ENCODE measurements around the gene IFI27.
"Not testable (repeated sequence)": the region's sequence is repeated elsewhere in the genome, so short reads cannot be mapped to it uniquely, and the experiment has no call there.

Gene IFI27

GRCh38 chr14:94110552-94111181, at the start of gene IFI27:
TSS of gene IFI27 (plus strand) at chr14:94110736.
- in situ Hi-C loops (cut with MboI; ENCODE audit: low sequenced_read_pairs), result no loop called here

GRCh38 chr14:94062344-94062940, 48.1 kb upstream of the IFI27 start:
- in situ Hi-C loops (cut with MboI; ENCODE audit: low sequenced_read_pairs), result no loop called here

- in situ Hi-C loops (cut with MboI; ENCODE audit: low sequenced_read_pairs), result no loop called here
Observed at GRCh38 chr14:94066089-94066676, 44.4 kb upstream of the IFI27 start.

- in situ Hi-C loops (cut with MboI; ENCODE audit: low sequenced_read_pairs), result not testable (repeated sequence)
Observed at GRCh38 chr14:94072076-94072475, 38.5 kb upstream of the IFI27 start.

GRCh38 chr14:94074534-94074933, 36.0 kb upstream of the IFI27 start:
- in situ Hi-C loops (cut with MboI; ENCODE audit: low sequenced_read_pairs), result no loop called here

GRCh38 chr14:94075008-94075407, 35.5 kb upstream of the IFI27 start:
- in situ Hi-C loops (cut with MboI; ENCODE audit: low sequenced_read_pairs), result no loop called here

GRCh38 chr14:94077111-94077821, 33.3 kb upstream of the IFI27 start:
- in situ Hi-C loops (cut with MboI; ENCODE audit: low sequenced_read_pairs), result no loop called here

- in situ Hi-C loops (cut with MboI; ENCODE audit: low sequenced_read_pairs), result no loop called here
Observed at GRCh38 chr14:94077823-94078222, 32.7 kb upstream of the IFI27 start.

GRCh38 chr14:94079891-94080620, 30.5 kb upstream of the IFI27 start:
- in situ Hi-C loops (cut with MboI; ENCODE audit: low sequenced_read_pairs), result no loop called here

GRCh38 chr14:94080621-94081385, 29.7 kb upstream of the IFI27 start, which contains the start of the genes DDX24 and IFI27L1:
TSS of gene DDX24 (minus strand) at chr14:94081202. CDS start at chr14:94079742, 1,460 bp downstream.
TSS of gene IFI27L1 (plus strand) at chr14:94081310. CDS start at chr14:94096938, 15,628 bp downstream.
- in situ Hi-C loops (cut with MboI; ENCODE audit: low sequenced_read_pairs), result no loop called here

- in situ Hi-C loops (cut with MboI; ENCODE audit: low sequenced_read_pairs), result no loop called here
Observed at GRCh38 chr14:94081386-94081820, 29.1 kb upstream of the IFI27 start.

- in situ Hi-C loops (cut with MboI; ENCODE audit: low sequenced_read_pairs), result no loop called here
Observed at GRCh38 chr14:94087891-94088290, 22.6 kb upstream of the IFI27 start.

- in situ Hi-C loops (cut with MboI; ENCODE audit: low sequenced_read_pairs), result no loop called here
Observed at GRCh38 chr14:94088516-94088915, 22.0 kb upstream of the IFI27 start.

- in situ Hi-C loops (cut with MboI; ENCODE audit: low sequenced_read_pairs), result no loop called here
Observed at GRCh38 chr14:94089479-94089878, 21.1 kb upstream of the IFI27 start.

- in situ Hi-C loops (cut with MboI; ENCODE audit: low sequenced_read_pairs), result no loop called here
Observed at GRCh38 chr14:94093418-94093817, 17.1 kb upstream of the IFI27 start.

GRCh38 chr14:94097091-94097490, 13.4 kb upstream of the IFI27 start:
- in situ Hi-C loops (cut with MboI; ENCODE audit: low sequenced_read_pairs), result no loop called here

GRCh38 chr14:94098326-94098992, 12.1 kb upstream of the IFI27 start:
- in situ Hi-C loops (cut with MboI; ENCODE audit: low sequenced_read_pairs), result no loop called here

- in situ Hi-C loops (cut with MboI; ENCODE audit: low sequenced_read_pairs), result no loop called here
Observed at GRCh38 chr14:94099006-94099405, 11.5 kb upstream of the IFI27 start.

GRCh38 chr14:94100847-94101246, 9.7 kb upstream of the IFI27 start:
- in situ Hi-C loops (cut with MboI; ENCODE audit: low sequenced_read_pairs), result no loop called here

GRCh38 chr14:94101748-94102147, 8.8 kb upstream of the IFI27 start:
- in situ Hi-C loops (cut with MboI; ENCODE audit: low sequenced_read_pairs), result no loop called here

Measured in HL-60/S4 treated with retinoic acid at 250 ng/mL for 4 days and 3 days (cell line).